HEK293 (cell line): ENCODE measurements around the gene PARD3B.

Source experiments
- CTCF ChIA-PET: fragments of 350-600 bp; formaldehyde crosslinking; extraction: SDS; loops from one replicate; lab custom pipeline; 2021; ENCODE audit warnings: antibody characterized with exemption; lab: Yijun Ruan, JAX
- POLR2A ChIA-PET: fragments of 300-600 bp; formaldehyde crosslinking; extraction: SDS; loops from one replicate; lab custom pipeline; 2020; ENCODE audit warnings: antibody characterized with exemption, inconsistent platforms; lab: Yijun Ruan, JAX
- H3K27ac ChIP-seq: fragments of 200-500 bp; sonication (Bioruptor generic); 2 replicates; pipeline ENCODE4 v1.5.1; 2014; ENCODE audit warnings: low read depth, low read length, control low read depth, inconsistent platforms; ENCODE audit errors: extremely low read depth
- H3K36me3 ChIP-seq, 2 experiments: fragments of 200-500 bp in 1 of 2; sonication (Bioruptor generic) in 1 of 2; 1 replicate in 1 of 2; 2 replicates in 1 of 2; pipeline ENCODE4 v1.5.1; 2014 to 2017; ENCODE audit warnings: inconsistent platforms in 2 of 2, low read length in 2 of 2; ENCODE audit not compliant: control insufficient read depth in 2 of 2, insufficient read depth in 1 of 2
- H3K4me1 ChIP-seq: fragments of 200-500 bp; sonication (Bioruptor generic); 2 replicates; pipeline ENCODE4 v1.5.1; 2014; ENCODE audit warnings: mild to moderate bottlenecking, low read length, inconsistent platforms; ENCODE audit not compliant: control insufficient read depth, insufficient read depth
- H3K4me3 ChIP-seq: 2 replicates; pipeline ENCODE4 v1.5.1; 2011; ENCODE audit warnings: low read depth, mild to moderate bottlenecking, control low read depth, low read length, moderate library complexity
- H3K9me3 ChIP-seq: fragments of 200-500 bp; sonication (Bioruptor generic); 2 replicates; pipeline ENCODE4 v1.5.1; 2014; ENCODE audit warnings: low read depth, low read length, inconsistent platforms; ENCODE audit not compliant: control insufficient read depth, insufficient read depth
- ELK4 ChIP-seq: IDR thresholded peaks from 2 replicates; pipeline ENCODE4 v1.6.1; 2011; ENCODE audit warnings: mild to moderate bottlenecking, low read depth, low read length, borderline replicate concordance
- GFI1B ChIP-seq: fragments of 450-650 bp; formaldehyde crosslinking; IDR thresholded peaks from 2 replicates; pipeline ENCODE4 v1.5.1; 2016; ENCODE audit warnings: missing biosample characterization, missing genetic modification characterization
- GLI2 ChIP-seq: fragments of 450-650 bp; formaldehyde crosslinking; IDR thresholded peaks from 2 replicates; pipeline ENCODE4; 2017; ENCODE audit warnings: missing biosample characterization, missing genetic modification characterization, low read depth, borderline replicate concordance
- INSM2 ChIP-seq: fragments of 450-650 bp; formaldehyde crosslinking; IDR thresholded peaks from 2 replicates; pipeline ENCODE4 v1.5.1; 2016; ENCODE audit warnings: missing biosample characterization, missing genetic modification characterization
- KLF9 ChIP-seq: fragments of 450-650 bp; formaldehyde crosslinking; IDR thresholded peaks from 2 replicates; pipeline ENCODE4 v1.5.1; 2016; ENCODE audit warnings: missing biosample characterization, missing genetic modification characterization, low read depth
- SALL2 ChIP-seq: fragments of 450-650 bp; formaldehyde crosslinking; IDR thresholded peaks from 2 replicates; pipeline ENCODE4 v1.5.0; 2017; ENCODE audit warnings: missing biosample characterization, mild to moderate bottlenecking, missing genetic modification characterization, borderline replicate concordance
- SETDB1 ChIP-seq: IDR thresholded peaks from one replicate; pipeline ENCODE4 v1.6.1; 2017; ENCODE audit warnings: mild to moderate bottlenecking, low read length, moderate library complexity, mixed read lengths; ENCODE audit not compliant: insufficient read length
- YY1 ChIP-seq: fragments of 450-650 bp; formaldehyde crosslinking; IDR thresholded peaks from 2 replicates; pipeline ENCODE4 v1.5.1; 2018; ENCODE audit warnings: missing biosample characterization, missing genetic modification characterization
- YY2 ChIP-seq: fragments of 450-650 bp; formaldehyde crosslinking; IDR thresholded peaks from 2 replicates; pipeline ENCODE4 v1.5.1; 2016; ENCODE audit warnings: missing biosample characterization, missing genetic modification characterization
- ZBTB1 ChIP-seq: fragments of 450-650 bp; formaldehyde crosslinking; IDR thresholded peaks from 2 replicates; pipeline ENCODE4 v1.5.1; 2016; ENCODE audit warnings: missing biosample characterization, missing genetic modification characterization
- ZBTB20 ChIP-seq: fragments of 450-650 bp; formaldehyde crosslinking; IDR thresholded peaks from 2 replicates; pipeline ENCODE4 v1.5.1; 2016; ENCODE audit warnings: missing biosample characterization, missing genetic modification characterization
- ZBTB8A ChIP-seq: fragments of 450-650 bp; formaldehyde crosslinking; IDR thresholded peaks from 2 replicates; pipeline ENCODE4 v1.5.1; 2016; ENCODE audit warnings: missing biosample characterization, missing genetic modification characterization
- ZNF112 ChIP-seq: fragments of 450-650 bp; formaldehyde crosslinking; IDR thresholded peaks from 2 replicates; pipeline ENCODE4 v1.5.0; 2017; ENCODE audit warnings: missing biosample characterization, missing genetic modification characterization
- ZNF114 ChIP-seq: fragments of 450-650 bp; formaldehyde crosslinking; IDR thresholded peaks from 2 replicates; pipeline ENCODE4 v1.5.0; 2017; ENCODE audit warnings: missing biosample characterization, missing genetic modification characterization
- ZNF146 ChIP-seq: fragments of 450-650 bp; formaldehyde crosslinking; IDR thresholded peaks from 2 replicates; pipeline ENCODE4 v1.5.1; 2016; ENCODE audit warnings: missing biosample characterization, missing genetic modification characterization
- ZNF175 ChIP-seq: fragments of 450-650 bp; formaldehyde crosslinking; IDR thresholded peaks from 2 replicates; pipeline ENCODE4 v1.5.1; 2016; ENCODE audit warnings: missing biosample characterization, missing genetic modification characterization
- ZNF354C ChIP-seq: fragments of 450-650 bp; formaldehyde crosslinking; IDR thresholded peaks from 2 replicates; pipeline ENCODE4 v1.5.1; 2016; ENCODE audit warnings: missing biosample characterization, missing genetic modification characterization, low read depth, borderline replicate concordance
- ZNF488 ChIP-seq: fragments of 450-650 bp; formaldehyde crosslinking; IDR thresholded peaks from 2 replicates; pipeline ENCODE4 v1.5.1; 2016; ENCODE audit warnings: missing biosample characterization, missing genetic modification characterization
- ZNF514 ChIP-seq: fragments of 450-650 bp; formaldehyde crosslinking; IDR thresholded peaks from 2 replicates; pipeline ENCODE4 v1.5.1; 2016; ENCODE audit warnings: missing biosample characterization, missing genetic modification characterization
- ZNF626 ChIP-seq: fragments of 450-650 bp; sonication (Bioruptor Pico); formaldehyde crosslinking; IDR thresholded peaks from 2 replicates; pipeline ENCODE4 v1.5.1; 2018; ENCODE audit warnings: missing biosample characterization, missing genetic modification characterization, inconsistent platforms
- ZNF707 ChIP-seq: fragments of 450-650 bp; formaldehyde crosslinking; IDR thresholded peaks from 2 replicates; pipeline ENCODE4 v1.5.1; 2016; ENCODE audit warnings: missing biosample characterization, missing genetic modification characterization
- ZNF843 ChIP-seq: fragments of 450-650 bp; formaldehyde crosslinking; IDR thresholded peaks from 2 replicates; pipeline ENCODE4 v1.5.1; 2016; ENCODE audit warnings: missing biosample characterization, missing genetic modification characterization
- ZSCAN16 ChIP-seq: fragments of 450-650 bp; formaldehyde crosslinking; IDR thresholded peaks from 2 replicates; pipeline ENCODE4 v1.5.1; 2016; ENCODE audit warnings: missing biosample characterization, missing genetic modification characterization
- ZSCAN30 ChIP-seq: fragments of 450-650 bp; IDR thresholded peaks from 2 replicates; pipeline ENCODE4 v1.5.1; 2018; ENCODE audit warnings: missing biosample characterization, mild to moderate bottlenecking, missing genetic modification characterization, moderate library complexity

Gene PARD3B

GRCh38 chr2:205166745-205167144 is 621.5 kb downstream of the PARD3B start:
- TF ChIP-seq INSM2 (tag by site-specific recombination), result no peak
- no peak for TF ChIP-seq ZNF114 (tag by site-specific recombination)
- no peak for TF ChIP-seq ZNF626 (tag by site-specific recombination)
- TF ChIP-seq ZNF843 (tag by site-specific recombination), result no peak
- no peak for TF ChIP-seq ZNF112 (tag by site-specific recombination)
- TF ChIP-seq ZNF146, result no peak
- no peak for TF ChIP-seq ZBTB20
- TF ChIP-seq GFI1B (tag by site-specific recombination), result no peak
- TF ChIP-seq YY2 (tag by site-specific recombination), result no peak
- TF ChIP-seq ZBTB1, result no peak
- no peak for TF ChIP-seq ZSCAN30 (tag by site-specific recombination)
- no peak for TF ChIP-seq ZNF488 (tag by site-specific recombination)
- no peak for TF ChIP-seq GLI2 (tag by site-specific recombination)
- TF ChIP-seq ZBTB8A (tag by site-specific recombination), result no peak
- no peak for TF ChIP-seq ELK4
- no peak for TF ChIP-seq ZNF514 (tag by site-specific recombination)
- TF ChIP-seq ZSCAN16, result no peak
- no peak for TF ChIP-seq ZNF707 (tag by site-specific recombination)
- no peak for TF ChIP-seq SALL2
- TF ChIP-seq KLF9 (tag by site-specific recombination), result no peak
- no peak overlapping the region for H3K27ac ChIP-seq
- no peaks in the 10 kb centered on the region for H3K4me1 ChIP-seq
- no peak overlapping the region for H3K4me3 ChIP-seq
- H3K9me3 ChIP-seq, result no peaks in the 10 kb centered on the region
- ChIA-PET CTCF (interaction anchor here (1.3 kb wide), 1 partner anchor 513 kb away, joined by 4 read pairs; no protein-coding TSS in a partner anchor), POLR2A (no interaction called here)
- no peaks in the 10 kb centered on the region for H3K36me3 ChIP-seq

GRCh38 chr2:205169012-205169411 is 623.7 kb downstream of the PARD3B start:
- no peak overlapping the region for H3K4me3 ChIP-seq
- no peaks in the 10 kb centered on the region for H3K36me3 ChIP-seq
- no peaks in the 10 kb centered on the region for H3K4me1 ChIP-seq
- POLR2A ChIA-PET, result no interaction called here
- CTCF ChIA-PET, result interaction anchor here (0.6 kb wide), 1 partner anchor 1216 kb away, joined by 3 read pairs; no protein-coding TSS in a partner anchor
- no peak overlapping the region for H3K27ac ChIP-seq
- H3K9me3 ChIP-seq, result no peaks in the 10 kb centered on the region
- no peak for TF ChIP-seq ZNF175
- no peak for TF ChIP-seq ZNF354C (tag by site-specific recombination)
- no peak for TF ChIP-seq SETDB1
- no peak for TF ChIP-seq YY1
